ENCODE measurements around the gene GALNTL6. TPM values are rescaled to one million over a fixed set of nuclear protein-coding genes. Genes with fewer than 3 reads are reported as not detected.

The GALNTL6 gene
- total RNA-seq, 1 donor from 2014 or later, result 0.16 TPM

DNA sequence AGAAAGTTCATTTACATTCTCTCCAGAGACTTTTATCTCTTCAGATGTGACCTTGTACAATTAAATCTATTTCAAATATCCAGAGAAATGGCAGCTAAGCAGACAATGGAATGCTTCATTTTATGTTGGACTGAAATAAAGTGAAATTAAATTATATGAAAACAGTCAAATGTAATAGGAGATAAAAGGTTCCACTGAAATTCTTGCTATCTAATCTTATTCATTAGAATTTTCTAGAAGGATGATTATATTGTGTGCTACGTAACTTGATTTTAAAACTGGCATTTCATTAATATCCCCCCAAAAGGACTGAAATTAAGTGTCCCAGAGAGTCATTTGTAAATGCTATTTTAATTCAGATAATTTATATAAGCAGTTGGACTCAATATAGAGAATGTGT lies 708.5 kb downstream of the GALNTL6 start:
- DNase-seq (ENCODE audit: low spot score), result no peak

- DNase-seq (ENCODE audit: low spot score), result no peak
These were observed 730.0 kb downstream of the GALNTL6 start for GRCh38 chr4:172543249-172543648.

- no peak for DNase-seq (ENCODE audit: low spot score)
These were observed 733.6 kb downstream of the GALNTL6 start for GRCh38 chr4:172546782-172547181.

DNA sequence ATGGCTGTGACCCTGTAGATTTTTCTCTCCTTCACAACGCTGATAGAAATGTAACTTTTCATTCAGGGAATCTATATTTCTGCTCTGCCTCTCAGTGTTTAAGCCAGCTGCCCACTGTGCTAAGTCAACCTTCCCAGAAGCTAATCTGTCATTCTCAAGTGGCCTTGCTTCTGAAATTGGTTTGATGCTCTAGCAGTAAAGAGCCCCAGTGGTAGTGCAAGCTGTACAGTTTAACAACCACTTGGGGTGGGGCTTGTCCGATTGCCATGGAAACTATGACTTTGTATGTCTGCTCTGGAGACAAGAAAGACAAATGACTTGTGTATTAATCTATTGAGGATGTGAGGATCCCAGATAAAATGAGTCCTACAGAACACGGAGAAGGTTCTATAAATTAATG lies 734.5 kb downstream of the GALNTL6 start:
- DNase-seq (ENCODE audit: low spot score), result no peak

GRCh38 chr4:172553216-172553615 lies 740.0 kb downstream of the GALNTL6 start:
- DNase-seq (ENCODE audit: low spot score), result no peak

DNA sequence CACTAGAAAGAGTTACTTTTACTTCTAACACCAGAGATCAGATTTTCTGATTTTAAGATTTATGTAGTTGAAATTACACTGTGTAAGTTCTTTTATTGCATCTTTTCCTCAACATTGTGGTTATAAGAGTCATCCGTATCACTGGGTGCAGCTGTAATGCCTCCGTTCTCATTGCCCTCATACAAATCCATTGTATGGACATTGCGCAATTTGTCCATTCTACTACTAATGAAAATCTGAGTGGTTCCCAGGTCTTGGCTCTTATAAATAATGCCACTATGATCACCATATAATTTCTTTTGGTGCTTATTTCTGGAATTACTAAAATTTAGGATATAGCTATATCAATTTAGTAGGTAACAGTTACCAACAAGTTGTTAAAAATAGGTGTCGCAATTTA lies 741.4 kb downstream of the GALNTL6 start:
- no peak for DNase-seq (ENCODE audit: low spot score)

DNA sequence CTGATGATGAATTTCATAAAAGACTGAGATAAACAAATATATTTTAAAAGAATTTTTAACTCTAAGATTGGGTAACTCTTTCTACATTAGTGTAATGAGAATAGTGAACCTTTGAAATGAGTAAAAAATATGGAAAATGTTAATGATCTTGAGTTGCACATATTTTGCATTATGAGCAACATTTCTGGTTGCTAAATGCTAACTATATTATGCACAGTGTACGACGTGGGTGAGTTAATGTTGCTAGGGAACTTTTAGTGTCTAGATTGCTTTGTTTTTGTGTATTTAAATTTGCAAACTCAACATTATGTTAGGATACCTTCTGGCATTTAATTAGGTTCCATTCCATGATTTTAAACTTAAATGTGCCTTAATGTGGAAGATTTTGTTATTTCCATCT lies 742.5 kb downstream of the GALNTL6 start:
- no peak for DNase-seq (ENCODE audit: low spot score)

- DNase-seq (ENCODE audit: low spot score), result no peak
These were observed 760.7 kb downstream of the GALNTL6 start for GRCh38 chr4:172573899-172574298.

DNA sequence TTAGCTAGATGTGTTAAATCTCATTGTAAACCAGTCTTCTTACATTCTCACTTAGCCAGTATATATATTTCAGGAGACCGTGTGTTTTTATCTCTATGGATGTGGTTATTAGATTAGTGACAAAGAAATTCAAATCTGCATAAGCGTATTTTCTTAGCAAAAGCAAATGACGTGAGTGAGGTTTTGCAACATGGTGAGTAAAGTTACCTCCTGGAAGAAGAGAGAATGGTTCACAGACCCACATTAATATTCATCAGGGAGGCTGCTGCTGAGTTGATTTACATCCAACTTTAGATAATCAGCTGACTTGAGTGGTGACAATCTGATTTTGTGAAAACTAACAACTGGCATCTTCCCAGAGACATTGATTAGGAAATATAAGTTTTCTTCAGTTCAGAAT lies 765.5 kb downstream of the GALNTL6 start:
- no peak for DNase-seq (ENCODE audit: low spot score)

DNA sequence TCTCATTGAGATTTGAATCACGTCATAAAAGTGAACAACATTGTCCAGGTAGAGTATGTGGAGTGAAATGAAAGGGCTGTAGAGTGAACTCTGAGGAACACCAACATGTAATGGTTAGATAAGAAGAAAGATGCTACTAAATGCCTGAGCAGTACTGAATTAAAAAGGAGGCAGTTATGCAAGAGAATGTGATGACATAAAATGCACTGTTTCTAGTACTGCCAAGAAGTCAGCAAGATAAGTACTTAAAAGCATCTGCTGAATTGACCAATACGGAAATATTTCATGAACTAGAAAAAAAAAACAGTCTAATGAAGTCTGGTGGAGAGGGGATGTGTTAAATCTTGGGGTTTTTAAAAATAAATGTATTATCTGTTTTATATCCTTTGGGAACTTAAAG lies 771.6 kb downstream of the GALNTL6 start:
- DNase-seq (ENCODE audit: low spot score), result no peak

DNA sequence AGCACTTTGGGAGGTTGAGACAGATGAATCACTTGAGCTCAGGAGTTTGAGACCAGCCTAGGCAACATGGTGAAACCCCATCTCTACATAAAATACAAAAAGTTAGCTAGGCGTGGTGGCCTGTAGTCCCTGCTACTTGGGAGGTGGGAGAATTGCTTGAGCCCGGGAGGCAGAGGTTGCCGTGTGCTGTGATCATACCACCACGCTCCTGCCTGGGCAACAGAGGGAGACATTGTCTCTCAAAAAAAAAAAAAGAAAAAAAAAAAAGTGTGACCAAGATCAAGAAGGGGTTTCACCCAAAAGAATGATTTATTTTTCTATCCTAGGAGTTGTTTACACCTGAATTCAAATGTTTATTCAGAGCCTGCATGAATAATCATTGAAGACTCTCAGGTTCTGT lies 783.0 kb downstream of the GALNTL6 start:
- DNase-seq (ENCODE audit: low spot score), result no peak

DNA sequence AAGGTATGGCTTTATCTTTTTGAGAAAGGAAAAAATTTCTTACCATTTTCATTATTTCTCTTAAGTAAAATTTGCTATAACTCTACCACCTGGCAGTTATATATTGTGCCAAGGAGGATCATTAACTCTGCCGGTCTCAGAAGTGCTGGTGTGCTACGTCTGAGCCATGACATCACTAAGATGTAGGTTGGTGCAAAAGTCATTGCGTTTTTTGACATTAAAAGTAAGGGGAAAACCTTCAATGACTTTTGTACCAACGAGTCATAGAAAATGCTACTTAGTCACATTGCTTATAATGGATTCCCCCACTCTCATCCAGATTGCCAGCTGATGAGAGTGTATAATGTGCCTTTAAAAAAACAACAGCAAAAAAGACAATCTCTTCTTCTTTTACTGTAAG lies 786.4 kb downstream of the GALNTL6 start:
- DNase-seq (ENCODE audit: low spot score), result no peak

- DNase-seq (ENCODE audit: low spot score), result no peak
These were observed 788.0 kb downstream of the GALNTL6 start for GRCh38 chr4:172601195-172601594.

GRCh38 chr4:172619218-172619617 lies 806.0 kb downstream of the GALNTL6 start:
- no peak for DNase-seq (ENCODE audit: low spot score)

DNA sequence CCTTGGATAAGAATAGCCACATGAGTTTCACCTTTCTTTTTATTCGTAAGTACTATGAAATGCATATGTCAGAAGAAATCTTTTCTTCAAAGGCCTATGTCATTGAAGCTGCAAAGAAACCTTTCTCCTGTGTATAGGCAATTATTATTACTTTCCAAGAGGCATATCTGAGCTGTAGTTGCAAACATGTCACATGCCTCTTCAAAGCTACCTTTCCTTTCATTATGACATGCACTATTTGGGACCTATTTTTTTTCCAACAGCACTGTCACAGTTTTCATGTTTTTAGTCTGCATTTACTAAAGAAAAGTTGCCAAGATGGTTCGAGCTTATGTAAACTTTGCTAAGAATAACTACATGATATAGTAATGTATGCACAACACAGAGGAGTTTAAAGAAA lies 806.6 kb downstream of the GALNTL6 start:
- no peak for DNase-seq (ENCODE audit: low spot score)

DNA sequence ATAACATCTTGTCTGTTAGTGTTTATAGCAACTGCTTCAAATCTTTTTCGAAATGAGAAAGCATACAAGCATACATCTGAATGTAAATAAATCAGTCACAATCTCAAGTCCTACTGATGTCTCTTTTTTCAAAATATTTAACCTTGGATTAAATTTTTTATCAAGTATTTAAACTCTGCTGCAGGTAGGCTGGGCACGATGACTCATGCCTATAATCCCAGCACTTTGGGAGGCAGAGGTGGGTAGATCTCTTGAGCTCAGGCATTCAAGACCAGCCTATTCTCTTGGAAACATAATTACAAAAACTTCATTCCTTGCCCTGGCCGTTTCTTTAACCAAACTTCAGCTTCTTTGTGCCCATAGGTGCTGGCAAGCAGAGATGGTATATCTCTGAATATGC lies 815.1 kb downstream of the GALNTL6 start:
- no peak for DNase-seq (ENCODE audit: low spot score)

DNA sequence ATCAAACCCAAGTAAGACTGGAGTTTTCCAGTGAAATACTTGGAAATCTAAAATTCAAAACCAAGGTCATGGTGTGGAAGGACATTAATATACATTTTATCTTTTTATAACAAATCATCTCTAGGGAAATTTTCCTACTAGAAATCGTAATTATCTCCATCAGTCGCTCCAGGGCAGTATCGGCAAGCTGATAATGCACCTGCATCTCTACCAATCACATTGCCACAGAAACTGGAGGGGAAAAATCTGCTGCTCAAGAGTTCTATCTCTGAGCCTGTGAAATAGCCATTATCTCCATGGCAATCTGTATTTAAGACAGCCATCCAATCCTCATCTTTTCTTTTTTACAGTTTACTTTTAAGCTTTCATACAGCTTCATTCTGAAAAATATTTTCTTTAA lies 817.1 kb downstream of the GALNTL6 start:
- no peak for DNase-seq (ENCODE audit: low spot score)

DNA sequence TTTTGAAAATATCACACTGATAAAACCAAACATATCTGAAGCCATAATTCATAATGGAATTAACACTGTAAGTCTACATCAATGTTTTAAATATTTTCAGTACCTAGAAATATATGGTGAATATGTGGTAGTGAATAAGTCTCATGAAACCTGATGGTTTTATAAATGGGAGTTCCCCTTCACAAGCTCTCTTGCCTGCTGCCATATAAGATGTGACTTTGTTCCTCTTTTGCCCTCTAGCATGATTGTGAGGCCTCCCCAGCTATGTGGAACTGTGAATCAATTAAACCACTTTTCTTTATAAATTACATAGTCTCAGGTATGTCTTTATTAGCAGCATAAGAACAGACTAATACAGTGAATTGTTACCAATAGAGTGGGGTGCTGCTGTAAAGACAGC lies 818.6 kb downstream of the GALNTL6 start:
- DNase-seq (ENCODE audit: low spot score), result no peak

DNA sequence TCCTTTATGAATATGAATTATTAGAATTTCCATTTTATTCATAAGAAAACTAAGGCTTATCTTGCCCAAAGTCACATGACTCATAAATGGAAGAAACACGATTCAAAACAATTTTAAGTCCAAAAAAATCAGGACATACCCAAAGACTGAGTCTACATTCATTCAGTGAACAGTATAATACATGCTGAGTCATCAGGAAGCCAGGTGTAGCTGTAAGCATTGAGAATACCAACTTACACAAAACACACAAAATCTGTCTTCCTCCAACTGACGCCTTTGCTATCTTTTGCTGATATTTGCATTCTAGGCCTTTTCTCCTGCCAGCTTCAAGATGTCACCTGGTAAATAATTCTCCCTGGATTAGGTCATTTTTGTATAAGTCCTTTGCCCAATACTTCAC lies 835.3 kb downstream of the GALNTL6 start:
- no peak for DNase-seq (ENCODE audit: low spot score)

- DNase-seq (ENCODE audit: low spot score), result no peak
These were observed 835.9 kb downstream of the GALNTL6 start for GRCh38 chr4:172649143-172649542.

DNA sequence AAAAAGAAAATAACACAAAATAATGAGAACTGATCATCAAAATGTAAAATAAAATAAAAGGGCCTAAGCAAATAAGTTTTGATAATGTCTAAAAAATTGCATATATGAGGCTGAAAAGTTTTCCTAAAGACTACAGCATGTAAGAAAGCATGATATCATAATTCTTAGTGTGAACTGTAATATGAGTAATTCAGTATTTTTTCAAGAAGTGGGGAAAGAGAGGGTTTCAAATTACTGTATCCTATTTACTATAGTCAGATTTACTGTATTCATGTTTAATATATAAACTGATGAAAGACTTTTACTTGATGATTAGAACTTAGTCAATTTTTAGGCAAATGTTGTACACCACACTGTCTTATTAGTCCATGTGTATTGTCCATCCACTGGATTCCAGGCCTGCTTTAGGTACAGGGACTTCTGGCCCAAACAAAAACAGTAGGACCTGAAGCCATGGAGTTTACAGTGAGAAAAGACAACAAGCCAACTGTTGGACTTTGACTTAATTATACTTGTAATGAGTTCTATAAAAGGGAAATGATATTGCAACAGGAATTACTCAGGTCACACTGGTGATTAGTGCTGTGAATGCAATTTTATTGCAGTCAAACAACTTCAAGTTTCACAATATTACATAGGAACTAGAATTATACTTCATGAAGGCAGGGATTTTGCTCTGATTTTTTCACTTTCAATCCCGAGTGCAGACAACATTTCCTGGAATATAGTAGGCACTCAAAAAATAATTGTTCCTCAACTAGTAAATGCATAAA lies 837.7 kb downstream of the GALNTL6 start:
- DNase-seq (ENCODE audit: low spot score), result no peak

DNA sequence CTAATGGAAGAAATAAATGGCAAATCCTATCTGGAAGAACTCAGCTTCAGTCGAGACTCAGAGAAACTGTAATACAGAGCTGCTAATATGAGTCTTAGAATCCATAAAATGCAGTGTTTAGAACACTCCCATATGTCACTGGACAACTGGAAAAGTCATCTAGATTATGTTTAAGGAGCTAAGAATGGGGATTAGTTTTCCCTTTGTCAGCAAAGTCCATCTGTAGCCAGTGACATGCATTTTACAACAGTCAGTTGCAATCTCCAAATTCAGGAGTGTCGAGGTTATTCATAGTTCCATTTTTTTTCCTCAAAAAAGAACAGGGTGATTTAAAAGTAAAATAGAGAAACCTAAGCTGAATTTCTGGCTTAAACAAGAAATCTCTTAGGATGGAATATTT lies 838.8 kb downstream of the GALNTL6 start:
- no peak for DNase-seq (ENCODE audit: low spot score)

DNA sequence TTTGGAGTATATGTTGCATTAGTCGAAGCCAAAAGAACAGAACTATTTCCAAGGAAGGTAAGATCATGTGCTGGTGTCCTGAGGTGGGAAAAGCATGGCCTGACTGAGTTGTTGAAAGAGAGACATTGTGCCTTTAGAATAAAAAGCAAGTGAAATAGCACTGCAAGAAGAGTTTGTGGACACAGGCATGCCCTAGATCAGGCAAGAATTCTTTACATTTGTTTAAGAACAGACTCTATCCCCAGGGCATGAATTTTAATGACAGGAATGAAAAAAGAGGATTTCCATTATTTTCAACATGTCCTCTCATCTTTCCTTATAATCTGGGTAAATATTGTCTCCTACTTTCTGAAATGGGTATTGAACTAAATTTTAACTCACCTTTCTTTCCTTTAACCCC lies 839.2 kb downstream of the GALNTL6 start:
- DNase-seq (ENCODE audit: low spot score), result no peak

DNA sequence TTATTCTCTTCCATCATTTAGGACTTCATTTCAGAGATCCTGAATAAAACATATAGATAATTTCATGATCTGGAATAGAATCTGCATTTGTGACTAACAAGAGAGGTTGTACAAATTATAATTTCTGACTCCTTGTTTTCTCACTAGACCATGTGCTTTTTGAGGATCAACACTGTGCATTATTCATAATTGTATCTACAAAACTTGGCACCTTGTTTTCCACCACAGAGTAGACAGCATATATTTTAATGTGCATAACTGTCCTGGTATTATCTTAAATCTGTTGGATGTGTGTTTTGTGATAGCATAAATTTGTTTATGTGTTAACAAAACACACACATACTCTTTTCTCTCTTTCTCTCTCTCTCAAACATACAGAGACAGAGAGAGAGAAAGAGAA lies 840.5 kb downstream of the GALNTL6 start:
- no peak for DNase-seq (ENCODE audit: low spot score)

Data from mesenteric fat pad (tissue), 1 donor.